K562 treated with DMSO at 1 percent for 12 hours (cell line): ENCODE data around the gene LRRC40. TPM values are rescaled to one million over a fixed set of nuclear protein-coding genes. Genes with fewer than 3 reads are reported as not detected.

Experiments
- total RNA-seq: library from RNA; unstranded; fragments of 300-600 nt; gene quantifications from 2 replicates; pipeline ENCODE4 v1.2.3, GENCODE V29; 2022; ENCODE audit not compliant: insufficient read depth

Gene LRRC40
- 7.4 and 19.5 TPM in 2 replicates for total RNA-seq

DNA sequence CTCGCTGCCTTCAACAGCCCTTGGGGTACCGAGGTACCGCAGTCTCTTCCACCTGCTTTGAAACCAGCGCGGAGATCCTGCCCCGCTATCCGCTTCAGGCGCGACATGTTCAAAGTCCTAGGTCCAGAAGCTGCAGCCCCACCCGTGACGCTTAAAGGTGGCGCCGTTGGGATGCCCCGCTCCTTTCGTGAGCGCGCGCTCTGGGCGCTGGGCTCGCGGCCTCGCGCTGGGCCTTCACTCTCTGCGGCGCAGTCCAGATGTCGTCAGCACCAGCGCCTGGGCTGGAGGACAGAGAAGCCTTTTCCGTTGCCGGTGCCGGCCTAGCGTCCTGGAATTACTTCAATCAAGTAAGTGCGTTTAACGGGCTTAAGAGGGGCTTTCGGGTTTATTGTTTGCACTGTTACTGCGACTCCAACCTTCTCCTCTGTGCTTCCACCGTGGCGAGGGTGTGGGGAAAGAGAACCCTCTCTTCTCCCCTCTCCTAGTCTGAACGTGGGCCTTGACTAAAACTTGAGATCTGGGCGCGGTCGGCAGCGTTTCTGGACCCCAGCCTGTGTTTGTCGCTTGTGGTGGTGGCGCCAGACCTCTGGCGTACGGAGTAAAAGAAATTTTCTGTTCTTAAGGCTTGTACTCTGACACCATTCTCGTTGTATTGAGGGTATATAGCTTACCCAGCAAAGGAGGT lies at the start of gene LRRC40:
TSS of gene LRRC40 (minus strand) at position 146 of the 685 bp plus-strand sequence. CDS start at position 107, 39 bp downstream.

DNA sequence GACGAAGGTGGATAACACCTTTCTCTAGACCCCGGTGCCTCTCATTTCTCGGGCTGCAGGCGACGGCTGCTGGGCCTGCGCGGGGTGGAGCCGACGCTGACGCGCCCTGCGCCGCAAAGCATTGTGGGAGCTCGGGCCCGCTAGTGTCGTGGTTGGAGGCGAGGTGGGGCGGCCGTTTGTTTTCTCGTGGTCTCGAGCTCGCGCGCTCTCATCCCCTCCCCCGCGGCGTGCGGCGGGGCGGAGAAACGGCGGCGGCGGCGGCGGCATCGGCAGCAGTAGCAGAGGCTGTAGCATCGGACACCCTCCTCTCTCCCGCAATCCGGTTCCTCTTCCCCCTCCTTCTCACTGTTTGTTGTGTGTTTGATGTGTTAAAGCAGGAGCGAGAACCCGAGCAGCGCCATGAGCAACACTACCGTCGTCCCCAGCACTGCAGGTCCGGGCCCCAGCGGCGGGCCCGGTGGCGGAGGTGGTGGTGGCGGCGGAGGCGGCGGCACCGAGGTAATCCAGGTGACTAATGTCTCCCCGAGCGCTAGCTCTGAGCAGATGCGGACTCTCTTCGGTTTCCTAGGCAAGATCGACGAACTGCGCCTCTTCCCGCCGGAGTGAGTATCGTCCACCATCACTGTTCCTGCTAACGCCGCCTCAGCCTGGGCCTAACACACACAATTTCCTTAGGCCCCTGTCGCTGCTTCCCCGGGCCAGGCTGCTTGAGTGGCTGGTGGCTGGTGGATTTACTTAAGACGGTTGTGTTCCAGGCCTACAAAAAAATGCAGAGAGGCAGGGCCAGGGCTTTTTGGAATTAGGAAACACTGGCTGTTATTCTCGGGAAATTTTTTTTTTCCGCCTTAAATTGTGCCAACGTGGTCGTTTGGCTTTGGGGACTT lies 16.1 kb upstream of the LRRC40 start, which contains the start of gene SRSF11:
TSS of gene SRSF11 (plus strand) at position 143 of the 884 bp plus-strand sequence. CDS start at position 400, 257 bp downstream.

Other genes with a start within 250 kb of the LRRC40 start
- gene SRSF11, start 15.8 kb upstream of the LRRC40 start, total RNA-seq = 60.2 and 146 TPM in 2 replicates
- gene ANKRD13C, start 149.1 kb upstream of the LRRC40 start, total RNA-seq = 4.7 and 13.9 TPM in 2 replicates
- 47.9 and 94.0 TPM in 2 replicates for gene CTH, start 205.7 kb upstream of the LRRC40 start, total RNA-seq